WTC11 (cell line): Measurements from ENCODE around the gene TMEM212.

ENCODE experiments used
- ATF3 ChIP-seq: sonication (generic); formaldehyde crosslinking; conservative IDR thresholded peaks from 2 replicates; pipeline ENCODE4 v1.8.1; 2022; ENCODE audit warnings: mild to moderate bottlenecking, missing genetic modification reagents
- CTCF ChIP-seq: fragments of 200-600 bp; IDR thresholded peaks from 2 replicates; pipeline ENCODE4 v1.8.0; 2022; ENCODE audit warnings: antibody characterized with exemption
- E2F4 ChIP-seq: sonication (generic); formaldehyde crosslinking; IDR thresholded peaks from 2 replicates; pipeline ENCODE4 v1.8.1; 2022; ENCODE audit warnings: low read depth, mild to moderate bottlenecking, moderate library complexity, missing genetic modification reagents, borderline replicate concordance
- ESRRA ChIP-seq: sonication (generic); formaldehyde crosslinking; IDR thresholded peaks from 2 replicates; pipeline ENCODE4 v1.8.1; 2022; ENCODE audit warnings: mild to moderate bottlenecking, missing genetic modification reagents, borderline replicate concordance
- NFE2L1 ChIP-seq: sonication (generic); formaldehyde crosslinking; IDR thresholded peaks from 2 replicates; pipeline ENCODE4 v1.8.1; 2023; ENCODE audit warnings: missing genetic modification reagents
- NR2C2 ChIP-seq: sonication (generic); formaldehyde crosslinking; IDR thresholded peaks from 2 replicates; pipeline ENCODE4 v1.8.0; 2022; ENCODE audit warnings: mild to moderate bottlenecking, missing genetic modification reagents
- USF2 ChIP-seq: sonication (generic); formaldehyde crosslinking; IDR thresholded peaks from 2 replicates; pipeline ENCODE4 v1.8.1; 2023; ENCODE audit warnings: mild to moderate bottlenecking, missing genetic modification reagents, moderate library complexity
- ZNF281 ChIP-seq: sonication (generic); formaldehyde crosslinking; IDR thresholded peaks from 2 replicates; pipeline ENCODE4 v1.8.0; 2023; ENCODE audit warnings: mild to moderate bottlenecking, missing genetic modification reagents

- no peak for TF ChIP-seq NFE2L1
- no peak for TF ChIP-seq CTCF
- TF ChIP-seq ATF3 = no peak
- TF ChIP-seq E2F4 = no peak
- no peak for TF ChIP-seq ZNF281 (CRISPR knock-in tag)
- TF ChIP-seq USF2 (CRISPR knock-in tag) = no peak
- TF ChIP-seq NR2C2 = no peak
- TF ChIP-seq ESRRA = no peak
These were observed 38.1 kb downstream of the TMEM212 start for GRCh38 chr3:171881251-171881650.
